Nephron progenitor cell (in vitro differentiated cells): ENCODE data around the gene SPDYE18.
"Not testable (repeated sequence)": the region's sequence is repeated elsewhere in the genome, so short reads cannot be mapped to it uniquely, and the experiment has no call there.

Experiments used
- DNase-seq: peaks from one replicate; pipeline ENCODE4 v3.0.0; 2021
- H3K27ac Mint-ChIP-seq: 2 replicates; pipeline ENCODE4 v1.8.0; 2021; ENCODE audit warnings: mild to moderate bottlenecking, moderate library complexity, mixed read lengths
- H3K27me3 Mint-ChIP-seq: 2 replicates; pipeline ENCODE4 v1.8.0; 2021; ENCODE audit warnings: mild to moderate bottlenecking, low read depth, mixed read lengths; ENCODE audit not compliant: poor library complexity
- H3K36me3 Mint-ChIP-seq: 2 replicates; pipeline ENCODE4 v1.8.0; 2021; ENCODE audit warnings: low read depth, mixed read lengths
- H3K4me1 Mint-ChIP-seq: 2 replicates; pipeline ENCODE4 v1.8.0; 2021; ENCODE audit warnings: mixed read lengths
- H3K4me3 Mint-ChIP-seq: 2 replicates; pipeline ENCODE4 v1.8.0; 2021; ENCODE audit warnings: mild to moderate bottlenecking, moderate library complexity, mixed read lengths
- H3K9me3 Mint-ChIP-seq: 2 replicates; pipeline ENCODE4 v1.8.0; 2021; ENCODE audit warnings: mild to moderate bottlenecking, moderate library complexity, mixed read lengths

SPDYE18 gene

GRCh38 chr7:77062557-77062956, at the start of gene SPDYE18:
Gene SPDYE18, minus strand, starts transcription at chr7:77062558. Its CDS starts 2,046 bp downstream, at chr7:77060512.
- H3K36me3 Mint-ChIP-seq = peaks cover 19% of the 10 kb centered on the region

GRCh38 chr7:77108362-77108761, 46.0 kb upstream of the SPDYE18 start:
- H3K36me3 Mint-ChIP-seq, DNase-seq, H3K4me3 Mint-ChIP-seq, H3K4me1 Mint-ChIP-seq, H3K27ac Mint-ChIP-seq, H3K27me3 Mint-ChIP-seq, H3K9me3 Mint-ChIP-seq: not testable (repeated sequence)

More at GRCh38 chr7:77062557-77062956, at the start of gene SPDYE18:
- H3K9me3 Mint-ChIP-seq = peaks cover 14% of the 10 kb centered on the region
- H3K27me3 Mint-ChIP-seq, H3K4me1 Mint-ChIP-seq, H3K4me3 Mint-ChIP-seq, DNase-seq, H3K27ac Mint-ChIP-seq: not testable (repeated sequence)

- not testable (repeated sequence) for H3K27me3 Mint-ChIP-seq, H3K27ac Mint-ChIP-seq, H3K9me3 Mint-ChIP-seq, H3K36me3 Mint-ChIP-seq, H3K4me3 Mint-ChIP-seq, DNase-seq, H3K4me1 Mint-ChIP-seq
These were observed 45.3 kb upstream of the SPDYE18 start for GRCh38 chr7:77107659-77108058.

GRCh38 chr7:77105904-77106303, 43.5 kb upstream of the SPDYE18 start:
- not testable (repeated sequence) for H3K4me3 Mint-ChIP-seq, H3K4me1 Mint-ChIP-seq, H3K9me3 Mint-ChIP-seq, H3K27ac Mint-ChIP-seq, DNase-seq, H3K36me3 Mint-ChIP-seq, H3K27me3 Mint-ChIP-seq

GRCh38 chr7:77102671-77103070, 40.3 kb upstream of the SPDYE18 start:
- H3K27me3 Mint-ChIP-seq, H3K36me3 Mint-ChIP-seq, H3K4me1 Mint-ChIP-seq, H3K9me3 Mint-ChIP-seq, H3K4me3 Mint-ChIP-seq, H3K27ac Mint-ChIP-seq, DNase-seq: not testable (repeated sequence)

- not testable (repeated sequence) for H3K27me3 Mint-ChIP-seq, H3K4me3 Mint-ChIP-seq, H3K9me3 Mint-ChIP-seq, H3K27ac Mint-ChIP-seq, DNase-seq, H3K4me1 Mint-ChIP-seq, H3K36me3 Mint-ChIP-seq
These were observed 38.8 kb upstream of the SPDYE18 start for GRCh38 chr7:77101187-77101586.

- DNase-seq, H3K4me3 Mint-ChIP-seq, H3K4me1 Mint-ChIP-seq, H3K36me3 Mint-ChIP-seq, H3K9me3 Mint-ChIP-seq, H3K27ac Mint-ChIP-seq, H3K27me3 Mint-ChIP-seq: not testable (repeated sequence)
These were observed 38.1 kb upstream of the SPDYE18 start for GRCh38 chr7:77100501-77100900.

- peaks cover 32% of the 10 kb centered on the region for H3K9me3 Mint-ChIP-seq
- DNase-seq, H3K4me1 Mint-ChIP-seq, H3K27ac Mint-ChIP-seq, H3K27me3 Mint-ChIP-seq, H3K4me3 Mint-ChIP-seq: not testable (repeated sequence)
- peaks cover 38% of the 10 kb centered on the region for H3K36me3 Mint-ChIP-seq
These were observed 29.9 kb upstream of the SPDYE18 start for GRCh38 chr7:77092301-77092700.

- H3K4me1 Mint-ChIP-seq, H3K4me3 Mint-ChIP-seq, H3K9me3 Mint-ChIP-seq, DNase-seq, H3K27ac Mint-ChIP-seq, H3K36me3 Mint-ChIP-seq, H3K27me3 Mint-ChIP-seq: not testable (repeated sequence)
These were observed 19.8 kb upstream of the SPDYE18 start for GRCh38 chr7:77082192-77082591.

GRCh38 chr7:77080236-77080635, 17.9 kb upstream of the SPDYE18 start:
- H3K9me3 Mint-ChIP-seq, DNase-seq, H3K27ac Mint-ChIP-seq, H3K4me3 Mint-ChIP-seq, H3K27me3 Mint-ChIP-seq, H3K4me1 Mint-ChIP-seq: not testable (repeated sequence)
- peaks cover 20% of the 10 kb centered on the region for H3K36me3 Mint-ChIP-seq

GRCh38 chr7:77079624-77080023, 17.3 kb upstream of the SPDYE18 start:
- not testable (repeated sequence) for DNase-seq, H3K4me3 Mint-ChIP-seq, H3K9me3 Mint-ChIP-seq, H3K27ac Mint-ChIP-seq, H3K27me3 Mint-ChIP-seq, H3K4me1 Mint-ChIP-seq
- peaks cover 26% of the 10 kb centered on the region for H3K36me3 Mint-ChIP-seq

GRCh38 chr7:77079112-77079511, 16.8 kb upstream of the SPDYE18 start:
- H3K27ac Mint-ChIP-seq, DNase-seq: not testable (repeated sequence)

GRCh38 chr7:77077060-77077459, 14.7 kb upstream of the SPDYE18 start:
- H3K27me3 Mint-ChIP-seq, H3K9me3 Mint-ChIP-seq, H3K4me1 Mint-ChIP-seq, H3K27ac Mint-ChIP-seq, DNase-seq, H3K4me3 Mint-ChIP-seq: not testable (repeated sequence)
- peaks cover 33% of the 10 kb centered on the region for H3K36me3 Mint-ChIP-seq

More at GRCh38 chr7:77079112-77079511, 16.8 kb upstream of the SPDYE18 start:
- not testable (repeated sequence) for H3K27me3 Mint-ChIP-seq, H3K4me3 Mint-ChIP-seq, H3K4me1 Mint-ChIP-seq, H3K9me3 Mint-ChIP-seq
- peaks cover 31% of the 10 kb centered on the region for H3K36me3 Mint-ChIP-seq

- DNase-seq, H3K27ac Mint-ChIP-seq, H3K27me3 Mint-ChIP-seq, H3K4me3 Mint-ChIP-seq, H3K4me1 Mint-ChIP-seq: not testable (repeated sequence)
- Mint-ChIP-seq H3K9me3 (peaks cover 19% of the 10 kb centered on the region), H3K36me3 (peaks cover 50% of the 10 kb centered on the region)
These were observed 12.5 kb upstream of the SPDYE18 start for GRCh38 chr7:77074786-77075396.

GRCh38 chr7:77071108-77071507, 8.8 kb upstream of the SPDYE18 start:
- H3K9me3 Mint-ChIP-seq = peaks cover 45% of the 10 kb centered on the region
- H3K4me3 Mint-ChIP-seq, DNase-seq, H3K4me1 Mint-ChIP-seq, H3K27ac Mint-ChIP-seq, H3K27me3 Mint-ChIP-seq: not testable (repeated sequence)
- H3K36me3 Mint-ChIP-seq = peaks cover 73% of the 10 kb centered on the region
